Inflammatory macrophage treated with lipopolysaccharide for 4 hours (primary cell): ENCODE results near the gene UIMC1.
"Not testable (repeated sequence)": the region's sequence is repeated elsewhere in the genome, so short reads cannot be mapped to it uniquely, and the experiment has no call there.

Source experiments
- DNase-seq: peaks from one replicate; pipeline ENCODE4 v3.0.0-alpha.2; 2020

UIMC1 gene

DNA sequence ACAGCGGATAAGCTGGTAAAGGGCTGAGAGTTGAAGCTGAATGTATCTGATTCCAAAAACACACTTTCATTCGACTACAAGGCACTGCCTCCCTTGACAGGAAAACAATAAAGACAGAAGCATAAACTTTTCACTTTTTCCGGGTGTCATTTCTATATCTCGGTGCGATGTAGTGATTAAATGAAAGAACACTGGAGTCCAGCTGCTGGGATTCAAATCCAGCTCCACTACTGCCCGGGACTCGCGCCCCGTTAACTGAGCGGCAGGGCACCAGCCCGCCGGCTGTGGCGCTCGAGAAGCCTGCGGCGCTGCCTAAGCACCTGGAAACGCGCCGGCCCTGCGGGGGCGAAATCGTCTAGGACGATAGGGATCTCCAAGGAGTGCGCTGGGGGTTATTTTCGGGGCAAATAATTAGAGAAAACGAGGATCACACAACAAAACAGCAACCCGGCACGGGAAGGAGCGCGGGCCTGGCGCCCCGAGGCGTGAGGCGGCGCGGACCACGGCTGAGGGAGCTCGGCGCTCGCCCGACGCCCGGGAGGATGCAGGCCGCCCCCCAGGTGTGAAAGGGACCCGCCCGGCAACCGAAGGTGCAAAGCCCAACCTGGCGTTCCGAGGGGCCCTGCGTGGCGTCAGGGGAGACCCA, 837 bp downstream of the UIMC1 start:
- peak; percentile 79 for DNase-seq

DNA sequence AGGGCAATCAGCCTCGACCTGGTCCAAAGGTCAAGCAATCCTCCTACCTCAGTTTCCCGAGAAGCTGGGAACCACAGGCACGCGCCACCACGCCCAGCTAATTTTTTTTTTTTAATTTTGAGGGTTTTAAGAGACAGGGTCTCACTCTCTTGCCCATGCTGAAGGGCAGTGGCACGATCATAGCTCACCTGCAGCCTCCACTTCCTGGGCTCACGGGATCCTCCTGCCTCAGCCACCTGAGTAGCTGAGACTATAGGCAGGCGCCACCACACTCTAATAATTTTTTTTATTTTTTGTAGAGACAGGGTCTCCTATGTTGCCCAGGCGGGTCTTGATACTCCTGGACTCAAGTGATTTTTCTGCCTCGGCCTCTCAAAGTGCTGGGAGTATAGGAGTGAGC, 1.6 kb downstream of the UIMC1 start:
- DNase-seq, result no peak

DNA sequence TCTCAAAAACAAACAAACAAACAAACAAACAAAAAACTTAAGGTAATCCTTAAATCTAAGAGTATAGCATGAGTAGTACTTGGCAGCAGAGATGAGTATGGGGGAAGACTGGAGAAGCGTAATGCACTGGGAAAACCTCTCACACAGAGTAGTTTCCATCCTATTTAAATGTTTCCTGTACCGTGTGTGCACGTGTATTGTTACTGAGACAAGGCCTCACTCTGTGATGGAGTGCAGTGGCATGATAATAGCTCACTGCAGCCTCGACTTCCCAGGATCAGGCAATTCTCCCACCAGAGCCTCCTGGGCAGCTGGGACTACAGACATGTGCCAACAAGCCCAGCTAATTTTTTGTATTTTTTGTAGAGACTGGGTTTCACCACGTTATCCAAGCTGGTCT, 2.9 kb downstream of the UIMC1 start:
- no peak for DNase-seq

DNA sequence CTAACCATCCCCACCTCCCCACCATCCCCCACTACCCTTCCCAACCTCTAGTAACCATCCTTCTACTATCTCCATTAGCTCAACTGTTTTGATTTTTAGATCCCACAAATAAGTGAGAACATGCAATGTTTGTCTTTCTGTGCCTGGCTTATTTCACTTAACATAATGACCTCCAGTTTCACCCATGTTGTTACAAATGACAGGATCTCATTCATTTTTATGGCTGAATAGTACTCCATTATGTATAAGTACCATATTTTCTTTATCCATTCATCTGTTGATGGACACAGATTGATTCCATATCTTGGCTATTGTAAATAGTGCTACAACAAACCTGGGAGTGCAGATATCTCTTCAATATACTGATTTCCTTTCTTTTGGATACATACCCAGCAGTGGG, 7.1 kb downstream of the UIMC1 start:
- not testable (repeated sequence) for DNase-seq

DNA sequence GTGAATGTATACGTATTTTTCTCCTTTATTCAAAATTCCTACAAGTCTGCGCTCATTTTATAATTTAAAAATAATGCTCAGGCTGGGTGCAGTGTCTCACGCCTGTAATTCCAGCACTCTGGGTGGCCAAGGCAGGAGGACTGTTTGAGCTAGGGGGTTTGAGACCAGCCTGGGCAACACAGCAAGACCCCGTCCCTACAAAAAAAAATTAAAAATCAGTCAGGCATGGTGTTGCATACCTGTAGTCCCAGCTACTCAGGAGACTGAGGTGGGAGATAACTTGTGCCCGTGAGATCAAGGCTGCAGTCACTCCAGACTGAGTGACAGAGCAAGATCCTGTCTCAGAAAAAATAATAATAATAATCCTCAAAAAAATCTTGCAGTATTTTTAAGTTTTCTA, 7.8 kb downstream of the UIMC1 start:
- no peak for DNase-seq

DNA sequence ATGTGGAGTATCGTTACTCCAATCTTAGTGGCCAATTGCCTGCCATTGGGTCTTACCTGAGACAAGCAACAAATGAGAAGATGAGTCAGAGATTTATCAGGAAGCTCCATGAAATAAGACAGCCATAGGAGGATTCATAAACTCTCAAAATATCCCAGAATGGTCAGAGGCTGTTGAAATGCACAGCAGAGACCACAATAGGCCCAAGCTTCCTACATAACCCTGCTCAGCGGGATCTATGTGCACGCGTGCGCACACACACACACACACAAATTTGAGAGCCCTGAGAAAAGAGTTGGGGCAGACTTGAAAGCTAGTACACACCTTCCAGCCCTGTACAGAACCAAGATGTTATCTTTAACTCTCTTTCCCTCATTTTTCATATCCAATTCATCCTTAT, 9.8 kb downstream of the UIMC1 start:
- DNase-seq, result peak; percentile 13

DNA sequence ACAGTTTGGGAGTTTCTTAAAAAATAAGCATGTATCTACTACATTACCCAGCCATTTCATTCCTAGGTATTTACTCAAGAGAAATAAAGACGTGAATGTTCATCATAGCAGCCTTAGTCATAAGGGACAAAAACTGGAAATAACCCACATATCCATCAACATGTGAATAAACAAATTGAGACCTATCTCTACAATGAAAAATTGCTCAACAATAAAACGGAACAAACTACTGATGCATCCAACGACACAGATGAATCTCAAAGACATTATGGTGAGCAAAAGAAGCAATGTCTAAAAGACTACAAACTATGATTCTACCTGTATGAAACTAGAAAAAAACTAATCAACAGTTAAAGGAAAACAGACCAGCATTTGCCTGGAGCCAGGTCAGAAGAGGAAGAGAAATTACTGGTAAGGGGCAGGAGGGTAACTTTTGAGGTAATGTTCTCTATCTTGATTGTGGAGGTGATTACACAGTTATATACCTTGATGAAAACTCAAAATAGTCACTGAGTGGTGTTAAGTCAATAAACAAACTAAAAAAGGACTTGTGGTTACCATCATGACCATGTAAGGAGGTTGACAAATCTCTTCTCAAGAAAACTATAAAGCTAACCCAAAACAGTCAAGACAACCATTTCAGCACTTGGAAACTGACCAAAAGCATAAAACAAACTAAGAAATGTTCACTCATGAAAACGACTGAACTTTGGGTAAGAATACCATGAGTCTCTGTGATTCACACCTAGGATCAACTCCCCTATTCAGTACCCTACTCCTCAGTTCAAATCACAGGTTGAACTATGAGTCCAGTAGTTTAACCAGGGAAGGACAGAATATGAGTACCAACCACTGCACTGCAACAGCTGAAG, 10.4 kb downstream of the UIMC1 start:
- peak; percentile 89 for DNase-seq

DNA sequence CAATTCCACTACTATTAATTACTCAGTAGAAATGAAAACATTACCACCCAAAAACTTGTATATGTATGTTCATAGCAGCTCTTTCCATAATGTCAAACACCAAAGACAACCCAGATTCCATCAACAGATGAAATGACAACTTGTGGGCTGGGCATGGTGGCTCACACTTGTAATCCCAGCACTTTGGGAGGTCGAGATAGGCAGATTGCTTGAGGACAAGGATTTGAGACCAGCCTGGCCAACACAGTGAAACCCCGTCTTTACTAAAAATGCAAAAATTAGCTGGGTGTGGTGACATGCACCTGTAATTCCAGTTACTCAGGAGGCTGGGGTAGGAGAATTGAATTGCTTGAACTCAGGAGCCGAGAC, 11.5 kb downstream of the UIMC1 start:
- DNase-seq, result no peak

DNA sequence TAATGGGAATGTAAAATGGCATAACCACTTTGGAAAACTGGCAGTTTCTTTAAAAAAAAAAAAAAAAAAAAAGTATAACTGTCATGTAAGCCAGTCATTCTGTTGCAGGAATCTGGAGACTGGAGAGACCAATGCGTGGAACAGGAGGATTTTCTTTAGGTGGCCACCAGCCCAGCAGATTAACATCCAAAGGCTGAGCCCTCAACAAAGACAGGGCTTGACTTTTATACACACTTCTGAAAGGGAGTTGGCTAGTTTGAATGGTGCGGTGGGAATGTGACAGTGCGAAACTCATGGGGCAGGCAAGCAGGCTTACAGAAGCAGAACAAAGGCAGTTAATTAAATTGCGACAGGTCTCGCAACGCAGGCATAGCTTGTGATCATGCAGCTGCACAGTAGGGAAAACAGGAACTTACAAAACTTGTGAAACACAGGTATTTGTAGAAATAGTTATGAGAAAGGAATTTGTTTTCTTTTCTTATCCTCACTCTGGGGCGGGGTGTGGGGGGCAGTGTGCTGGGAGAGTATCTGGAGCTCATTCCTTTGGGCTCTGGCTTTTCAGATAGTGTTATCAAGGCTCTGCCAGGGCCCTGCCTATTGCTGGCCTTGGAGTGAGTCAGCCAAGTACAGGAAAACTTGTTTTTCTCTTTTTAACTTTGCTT, 12.0 kb downstream of the UIMC1 start:
- DNase-seq, result peak; percentile 97

DNA sequence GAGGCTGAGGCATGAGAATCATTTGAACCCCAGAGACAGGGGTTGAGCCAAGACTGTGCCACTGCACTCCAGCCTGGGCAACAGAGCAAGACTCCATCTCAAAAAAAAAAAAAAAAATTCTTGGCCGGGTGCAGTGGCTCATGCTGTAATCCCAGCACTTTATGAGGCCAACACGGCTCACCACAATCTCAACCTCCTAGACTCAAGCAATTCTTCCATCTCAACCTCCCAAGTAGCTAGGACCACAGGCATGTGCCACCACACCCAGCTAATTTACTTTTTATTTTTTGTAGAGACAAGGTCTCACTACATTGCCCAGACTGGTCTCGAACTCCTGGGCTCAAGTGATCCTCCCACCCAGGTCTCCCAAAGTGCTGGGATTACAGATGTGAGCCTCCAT, 13.5 kb downstream of the UIMC1 start:
- not testable (repeated sequence) for DNase-seq

DNA sequence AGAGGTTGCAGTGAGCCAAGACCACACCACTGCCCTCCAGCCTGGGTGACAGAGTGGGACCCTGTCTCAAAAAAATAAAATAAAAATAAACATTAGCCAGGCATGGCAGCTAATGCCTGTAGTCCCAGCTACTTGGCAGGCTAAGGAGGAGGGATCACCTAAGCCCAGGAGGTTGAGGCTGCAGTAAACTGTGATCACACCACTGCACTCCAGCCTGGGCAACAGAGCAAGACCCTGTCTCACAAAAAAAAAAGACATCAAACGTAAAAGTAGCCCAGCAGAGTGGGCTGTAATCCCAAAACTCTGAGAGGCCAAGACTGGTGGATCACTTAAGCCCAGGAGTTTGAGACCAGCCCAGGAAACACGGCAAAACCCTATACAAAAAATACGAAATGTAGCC, 19.0 kb downstream of the UIMC1 start:
- DNase-seq, result no peak

DNA sequence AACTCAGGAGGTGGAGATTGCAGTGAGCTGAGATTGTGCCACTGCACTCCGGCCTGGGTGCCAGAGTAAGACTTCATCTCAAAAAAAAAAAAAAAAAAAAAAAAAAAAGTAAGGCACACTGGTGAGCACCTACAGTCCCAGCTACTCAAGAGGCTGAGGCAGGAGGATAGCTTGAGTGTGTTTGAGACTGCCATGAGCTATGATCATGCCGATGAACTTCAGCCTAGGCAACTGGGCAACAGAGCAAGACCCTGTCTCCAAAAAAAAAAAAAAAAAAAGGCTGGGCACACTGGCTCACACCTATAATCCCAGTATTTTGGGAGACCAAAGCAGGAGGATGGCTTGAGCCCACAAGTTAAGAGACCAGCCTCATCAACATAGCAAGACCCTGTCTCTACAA, 20.3 kb downstream of the UIMC1 start:
- no peak for DNase-seq

DNA sequence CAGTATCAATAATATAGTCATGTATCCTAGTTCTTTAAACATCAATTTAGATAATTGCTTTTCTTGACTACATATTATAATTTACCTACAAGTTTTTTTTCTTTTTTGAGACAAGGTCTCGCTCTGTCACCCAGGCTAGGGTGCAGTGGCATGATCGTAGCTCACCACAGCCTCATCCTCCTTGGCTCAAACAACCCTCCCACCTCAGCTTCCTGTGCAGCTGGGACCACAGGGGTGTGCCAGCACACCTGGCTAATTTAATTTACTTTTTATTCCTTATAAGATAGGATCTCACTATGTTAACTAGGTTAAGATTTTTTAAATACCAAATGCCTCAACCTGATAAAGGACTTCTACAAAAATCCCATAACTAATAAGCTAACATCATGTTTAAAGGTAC, 21.1 kb downstream of the UIMC1 start:
- no peak for DNase-seq

DNA sequence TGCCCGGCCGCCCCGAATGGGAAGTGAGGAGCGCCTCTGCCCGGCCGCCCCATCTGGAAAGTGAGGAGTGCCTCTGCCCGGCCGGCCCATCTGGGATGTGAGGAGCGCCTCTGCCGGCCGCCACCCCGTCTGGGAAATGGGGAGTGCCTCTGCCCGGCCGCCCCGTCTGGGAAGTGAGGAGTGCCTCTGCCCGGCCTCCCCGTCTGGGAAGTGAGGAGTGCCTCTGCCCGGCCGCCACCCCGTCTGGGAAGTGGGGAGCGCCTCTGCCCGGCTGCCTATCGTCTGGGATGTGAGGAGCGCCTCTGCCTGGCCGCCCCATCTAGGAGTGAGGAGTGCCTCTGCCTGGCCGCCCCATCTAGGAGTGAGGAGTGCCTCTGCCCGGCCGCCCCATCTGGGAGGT, 22.4 kb downstream of the UIMC1 start:
- not testable (repeated sequence) for DNase-seq

DNA sequence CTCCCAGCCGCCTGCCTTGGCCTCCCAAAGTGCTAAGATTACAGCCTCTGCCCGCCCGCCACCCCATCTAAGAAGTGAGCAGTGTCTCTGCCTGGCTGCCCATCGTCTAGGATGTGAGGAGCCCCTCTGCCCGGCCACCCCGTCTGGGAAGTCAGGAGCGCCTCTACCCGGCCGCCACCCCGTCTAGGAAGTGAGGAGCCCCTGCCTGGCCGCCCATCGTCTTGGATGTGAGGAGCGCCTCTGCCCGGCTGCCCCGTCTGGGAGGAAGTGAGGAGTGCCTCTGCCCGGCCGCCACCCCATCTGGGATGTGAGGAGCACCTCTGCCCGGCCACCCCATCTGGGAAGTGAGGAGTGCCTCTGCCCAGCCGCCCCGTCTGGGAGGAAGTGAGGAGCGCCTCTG, 23.0 kb downstream of the UIMC1 start:
- DNase-seq, result not testable (repeated sequence)

DNA sequence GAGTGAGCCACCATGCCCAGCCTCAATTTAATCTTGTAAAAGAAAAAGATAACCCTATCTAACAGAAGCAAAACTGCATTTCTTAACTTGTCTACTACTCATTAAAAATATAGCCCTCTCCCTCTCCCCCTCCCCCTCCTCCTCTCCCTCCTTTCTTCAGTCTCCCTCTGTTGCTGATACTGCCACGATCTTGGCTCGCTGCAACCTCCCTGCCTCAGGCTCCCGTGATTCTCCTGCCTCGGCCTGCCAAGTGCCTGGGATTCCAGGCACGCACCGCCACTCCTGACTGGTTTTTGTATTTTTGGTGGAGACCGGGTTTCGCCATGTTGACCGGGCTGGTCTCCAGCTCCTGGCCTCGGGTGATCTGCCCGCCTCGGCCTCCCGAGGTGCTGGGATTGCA, 23.5 kb downstream of the UIMC1 start:
- not testable (repeated sequence) for DNase-seq

DNA sequence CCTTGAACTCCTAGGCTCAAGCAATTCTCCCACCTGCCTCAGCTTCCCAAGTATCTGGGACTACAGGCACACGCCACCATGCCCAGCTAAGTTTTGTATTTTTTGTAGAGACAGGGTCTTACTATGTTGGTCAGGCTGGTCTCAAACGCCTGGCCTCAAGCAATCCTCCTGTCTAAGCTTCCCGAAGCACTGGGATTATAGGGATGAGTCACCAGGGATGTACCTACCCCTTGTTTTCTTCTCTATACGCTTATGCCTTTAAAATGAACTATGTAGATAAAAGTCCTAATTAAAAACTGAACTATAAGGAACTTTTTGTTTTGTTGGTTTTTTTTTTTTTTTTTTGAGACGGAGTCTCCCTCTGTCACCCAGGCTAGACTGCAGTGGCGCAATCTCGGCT, 25.8 kb downstream of the UIMC1 start:
- no peak for DNase-seq

DNA sequence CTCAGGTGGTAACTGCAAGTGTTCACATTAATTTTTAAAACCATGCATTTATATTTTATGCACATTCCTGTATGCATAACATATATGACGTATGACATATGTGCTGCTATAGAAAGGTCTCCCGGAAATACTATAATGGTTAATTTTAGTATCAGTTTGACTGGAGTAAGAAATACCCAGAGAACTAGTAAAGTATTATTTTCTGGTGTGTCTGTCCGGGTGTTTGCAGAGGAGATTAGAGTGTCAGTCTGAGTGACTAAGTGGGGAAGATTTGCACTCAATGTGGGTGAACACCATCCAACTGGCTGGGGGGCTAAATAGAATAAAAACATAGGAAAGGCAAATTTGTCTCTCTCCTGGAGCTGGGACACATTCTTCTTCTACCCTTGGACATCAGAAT, 26.9 kb downstream of the UIMC1 start:
- DNase-seq, result no peak

DNA sequence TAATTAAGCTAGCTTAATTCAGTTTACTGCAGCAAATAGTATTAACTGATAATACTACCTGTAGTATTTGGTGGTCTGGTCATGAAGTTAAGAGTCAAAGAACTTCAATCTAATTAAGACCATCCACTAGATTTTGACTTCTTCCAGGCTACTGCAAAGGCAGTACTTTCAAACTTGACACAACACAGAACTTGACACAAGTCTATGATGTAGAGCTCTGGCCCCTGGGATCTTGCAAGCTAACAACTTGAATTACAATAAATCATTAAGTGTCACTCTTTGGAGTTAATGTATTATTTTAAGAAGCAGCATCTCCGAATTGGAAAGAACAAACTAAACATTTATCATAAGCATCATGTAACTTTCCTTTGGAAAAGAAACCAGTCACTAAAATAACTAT, 40.9 kb downstream of the UIMC1 start:
- no peak for DNase-seq

DNA sequence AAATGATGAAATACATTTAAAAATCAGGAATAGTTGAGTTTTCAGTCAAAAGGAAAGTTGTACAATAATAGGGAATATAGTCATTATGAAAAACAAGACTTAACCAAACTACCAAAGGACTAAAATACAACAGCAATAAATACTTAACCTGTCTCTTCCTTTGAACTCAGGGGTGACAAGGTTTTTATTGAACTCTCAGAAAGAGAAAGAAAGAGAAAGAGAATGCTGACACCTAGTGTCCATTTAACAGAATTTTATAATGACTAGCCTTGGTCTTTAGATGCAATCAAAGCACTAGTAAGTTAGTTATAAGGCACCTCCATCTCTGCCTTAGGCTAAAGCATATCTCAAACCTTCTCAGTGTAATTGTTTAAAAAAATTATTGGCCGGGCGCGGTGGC, 47.5 kb downstream of the UIMC1 start:
- peak; percentile 58 for DNase-seq

DNA sequence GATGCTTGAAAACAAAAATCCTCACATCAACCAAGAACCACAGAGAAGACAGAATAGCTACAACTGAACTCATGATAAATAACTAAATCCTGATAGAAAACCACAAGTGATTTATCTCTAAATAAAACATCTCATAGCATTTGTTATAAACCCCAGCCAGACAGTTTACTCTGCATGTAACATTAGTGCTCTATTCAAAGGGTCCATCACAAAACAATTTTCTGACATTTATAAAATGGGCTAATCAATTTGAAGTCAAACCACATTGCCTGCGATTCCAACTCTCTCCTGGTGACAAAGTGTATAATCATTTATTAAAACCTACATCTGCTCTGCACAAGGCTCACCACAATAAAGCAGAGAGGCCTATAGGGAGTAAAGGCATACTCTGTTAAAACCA, 49.8 kb downstream of the UIMC1 start:
- DNase-seq, result no peak

DNA sequence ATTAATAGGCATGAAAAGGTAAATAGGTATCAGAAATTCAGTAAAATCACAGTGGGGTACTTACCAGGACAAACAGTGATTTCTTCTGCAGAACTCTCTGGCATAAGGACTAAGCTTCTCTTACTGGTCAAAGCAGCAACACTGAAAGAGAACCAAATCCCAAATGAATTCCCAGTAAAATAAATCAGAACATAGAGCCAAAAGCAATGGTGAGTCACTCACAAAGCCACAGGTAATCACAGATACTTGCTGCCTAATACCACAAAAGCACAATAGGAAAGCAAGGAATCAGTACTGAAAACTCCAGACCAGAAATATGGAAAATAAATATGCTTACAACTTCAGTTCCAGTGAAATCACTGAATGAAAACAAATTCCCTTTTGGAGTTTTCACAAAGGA, 50.7 kb downstream of the UIMC1 start:
- DNase-seq, result no peak

DNA sequence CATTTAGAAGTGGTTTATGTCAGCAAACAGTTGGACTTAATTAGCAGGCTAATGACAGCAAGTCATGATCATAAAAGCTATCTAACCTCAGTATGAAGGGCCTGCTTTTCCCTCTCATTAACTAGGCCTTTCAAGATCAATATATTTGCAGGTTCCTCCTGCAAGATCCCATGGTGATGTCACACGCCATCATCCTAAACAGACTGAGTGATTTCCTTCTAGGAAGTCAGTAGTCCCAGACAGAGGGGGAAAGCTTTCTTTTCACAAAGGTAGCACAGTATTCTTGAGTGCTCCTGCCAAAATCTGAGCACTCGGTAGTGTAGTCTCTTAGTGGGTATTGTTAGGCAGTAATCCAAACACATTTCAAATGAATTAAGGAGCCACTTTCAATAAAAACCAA, 52.5 kb downstream of the UIMC1 start:
- DNase-seq, result no peak

DNA sequence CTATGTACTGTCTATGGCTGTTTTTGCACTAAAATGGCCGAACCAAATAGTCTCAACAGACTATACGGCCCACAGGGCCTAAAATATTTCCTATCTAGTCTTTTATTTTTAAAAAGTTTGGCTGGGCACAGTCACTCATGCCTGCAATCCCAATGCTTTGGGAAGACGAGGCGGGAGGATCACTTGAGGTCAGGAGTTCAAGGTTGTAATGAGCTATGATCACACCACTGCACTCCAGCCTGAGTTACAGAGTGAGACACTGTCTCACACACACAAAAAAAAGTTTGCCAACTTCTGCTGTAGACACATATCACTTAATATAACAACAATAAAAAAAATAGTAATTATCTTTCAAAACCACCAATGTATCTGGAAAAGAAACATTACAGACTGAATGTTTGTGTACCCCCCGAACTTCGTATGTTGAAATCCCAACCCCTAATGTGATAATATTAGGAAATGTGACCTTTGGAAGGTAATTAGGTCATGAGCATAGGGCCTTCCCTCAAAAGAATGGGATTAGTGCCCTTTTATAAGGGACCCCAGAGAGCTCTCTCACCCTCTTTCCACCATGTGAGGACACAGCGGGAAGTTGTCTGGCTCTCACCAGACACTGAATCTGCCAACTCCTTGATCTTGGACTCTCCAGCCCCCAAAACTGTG, 53.9 kb downstream of the UIMC1 start:
- DNase-seq, result no peak
